BLaER1 (cell line): ENCODE measurements around the gene STAB2.

Experiments used
- H3K27ac ChIP-seq: shearing (Covaris generic); formaldehyde crosslinking; 2 replicates; pipeline ENCODE4 v1.8.1; 2022
- H3K27me3 ChIP-seq: shearing (Covaris generic); formaldehyde crosslinking; 2 replicates; pipeline ENCODE4 v1.8.1; 2022
- H3K36me3 ChIP-seq: shearing (Covaris generic); formaldehyde crosslinking; 2 replicates; pipeline ENCODE4 v1.8.1; 2022
- H3K4me1 ChIP-seq: shearing (Covaris generic); formaldehyde crosslinking; 2 replicates; pipeline ENCODE4 v1.8.1; 2022
- H3K4me2 ChIP-seq: shearing (Covaris generic); formaldehyde crosslinking; 2 replicates; pipeline ENCODE4 v1.8.1; 2022
- H3K4me3 ChIP-seq: shearing (Covaris generic); formaldehyde crosslinking; 2 replicates; pipeline ENCODE4 v1.8.1; 2022
- H3K9ac ChIP-seq: shearing (Covaris generic); formaldehyde crosslinking; 2 replicates; pipeline ENCODE4 v1.8.1; 2022
- H3K9me3 ChIP-seq: shearing (Covaris generic); formaldehyde crosslinking; 2 replicates; pipeline ENCODE4 v1.8.1; 2022
- H4K20me1 ChIP-seq: shearing (Covaris generic); formaldehyde crosslinking; 2 replicates; pipeline ENCODE4 v1.8.1; 2022
- Cebpa-rat ChIP-seq: shearing (Covaris generic); IDR thresholded peaks from 2 replicates; pipeline ENCODE4 v1.8.1; 2022

Gene STAB2

GRCh38 chr12:103626498-103626897, 39.4 kb downstream of the STAB2 start:
- no peaks in the 10 kb centered on the region for H3K27me3 ChIP-seq
- no peak for TF ChIP-seq Cebpa-rat

GRCh38 chr12:103627189-103627855, 40.2 kb downstream of the STAB2 start:
- TF ChIP-seq Cebpa-rat: no peak
- no peaks in the 10 kb centered on the region for H3K4me1 ChIP-seq
- no peaks in the 10 kb centered on the region for H4K20me1 ChIP-seq
- no peak overlapping the region for H3K9ac ChIP-seq
- no peaks in the 10 kb centered on the region for H3K27me3 ChIP-seq
- peaks cover 5% of the 10 kb centered on the region; the same call in 1 of the 2 replicates for H3K9me3 ChIP-seq
- H3K4me2 ChIP-seq: no peak overlapping the region
- H3K4me3 ChIP-seq: no peak overlapping the region
- no peaks in the 10 kb centered on the region for H3K36me3 ChIP-seq
- no peak overlapping the region for H3K27ac ChIP-seq

More at GRCh38 chr12:103626498-103626897, 39.4 kb downstream of the STAB2 start:
- no peak overlapping the region for H3K27ac ChIP-seq
- no peaks in the 10 kb centered on the region for H3K36me3 ChIP-seq
- H4K20me1 ChIP-seq: no peaks in the 10 kb centered on the region
- no peak overlapping the region for H3K9ac ChIP-seq
- H3K4me2 ChIP-seq: no peak overlapping the region
- no peak overlapping the region for H3K4me3 ChIP-seq
- H3K4me1 ChIP-seq: no peaks in the 10 kb centered on the region
- H3K9me3 ChIP-seq: no peaks in the 10 kb centered on the region

GRCh38 chr12:103632554-103633216, 45.6 kb downstream of the STAB2 start:
- peaks cover 10% of the 10 kb centered on the region for H3K9me3 ChIP-seq
- TF ChIP-seq Cebpa-rat: no peak
- no peak overlapping the region for H3K9ac ChIP-seq
- H4K20me1 ChIP-seq: no peaks in the 10 kb centered on the region
- no peak overlapping the region for H3K27ac ChIP-seq
- no peak overlapping the region for H3K4me3 ChIP-seq
- H3K27me3 ChIP-seq: no peaks in the 10 kb centered on the region
- no peaks in the 10 kb centered on the region for H3K36me3 ChIP-seq
- no peaks in the 10 kb centered on the region for H3K4me1 ChIP-seq
- H3K4me2 ChIP-seq: no peak overlapping the region

GRCh38 chr12:103634732-103635131, 47.7 kb downstream of the STAB2 start:
- no peak for TF ChIP-seq Cebpa-rat
- no peak overlapping the region for H3K9ac ChIP-seq
- H3K27me3 ChIP-seq: no peaks in the 10 kb centered on the region
- H4K20me1 ChIP-seq: no peaks in the 10 kb centered on the region
- H3K4me3 ChIP-seq: no peak overlapping the region
- no peaks in the 10 kb centered on the region for H3K36me3 ChIP-seq
- no peaks in the 10 kb centered on the region for H3K4me1 ChIP-seq
- H3K4me2 ChIP-seq: no peak overlapping the region
- no peak overlapping the region for H3K27ac ChIP-seq
- H3K9me3 ChIP-seq: peaks cover 10% of the 10 kb centered on the region

- H3K4me1 ChIP-seq: no peaks in the 10 kb centered on the region
- H3K27me3 ChIP-seq: no peaks in the 10 kb centered on the region
- TF ChIP-seq Cebpa-rat: no peak
- H3K27ac ChIP-seq: no peak overlapping the region
- no peaks in the 10 kb centered on the region for H3K36me3 ChIP-seq
- H3K4me3 ChIP-seq: no peak overlapping the region
- no peak overlapping the region for H3K4me2 ChIP-seq
- peaks cover 10% of the 10 kb centered on the region for H3K9me3 ChIP-seq
- H4K20me1 ChIP-seq: no peaks in the 10 kb centered on the region
- no peak overlapping the region for H3K9ac ChIP-seq
Observed at GRCh38 chr12:103635419-103635818, 48.3 kb downstream of the STAB2 start.

GRCh38 chr12:103637021-103637420, 49.9 kb downstream of the STAB2 start:
- Histone ChIP-seq H3K27me3 (no peaks in the 10 kb centered on the region), H3K27ac (no peak overlapping the region), H3K4me3 (no peak overlapping the region), H3K4me2 (no peak overlapping the region), H3K36me3 (no peaks in the 10 kb centered on the region), H3K4me1 (no peaks in the 10 kb centered on the region), H3K9ac (no peak overlapping the region), H4K20me1 (no peaks in the 10 kb centered on the region), H3K9me3 (peaks cover 9% of the 10 kb centered on the region)
- TF ChIP-seq Cebpa-rat: no peak

GRCh38 chr12:103637429-103637828, 50.4 kb downstream of the STAB2 start:
- Histone ChIP-seq H3K4me2 (no peak overlapping the region), H3K9ac (no peak overlapping the region), H3K36me3 (no peaks in the 10 kb centered on the region), H3K4me1 (no peaks in the 10 kb centered on the region), H3K9me3 (peaks cover 4% of the 10 kb centered on the region), H3K4me3 (no peak overlapping the region), H4K20me1 (no peaks in the 10 kb centered on the region), H3K27ac (no peak overlapping the region), H3K27me3 (no peaks in the 10 kb centered on the region)
- no peak for TF ChIP-seq Cebpa-rat

- no peak overlapping the region for H3K9ac ChIP-seq
- H3K27me3 ChIP-seq: no peaks in the 10 kb centered on the region
- H3K9me3 ChIP-seq: peaks cover 4% of the 10 kb centered on the region; the same call in 1 of the 2 replicates
- no peaks in the 10 kb centered on the region for H3K4me1 ChIP-seq
- TF ChIP-seq Cebpa-rat: no peak
- no peak overlapping the region for H3K4me3 ChIP-seq
- H3K27ac ChIP-seq: no peak overlapping the region
- H4K20me1 ChIP-seq: no peaks in the 10 kb centered on the region
- H3K36me3 ChIP-seq: no peaks in the 10 kb centered on the region
- H3K4me2 ChIP-seq: no peak overlapping the region
Observed at GRCh38 chr12:103639983-103640382, 52.9 kb downstream of the STAB2 start.

GRCh38 chr12:103640410-103640809, 53.3 kb downstream of the STAB2 start:
- TF ChIP-seq Cebpa-rat: no peak
- peaks cover 4% of the 10 kb centered on the region; the same call in 1 of the 2 replicates for H3K9me3 ChIP-seq
- no peaks in the 10 kb centered on the region for H4K20me1 ChIP-seq
- H3K36me3 ChIP-seq: no peaks in the 10 kb centered on the region
- no peak overlapping the region for H3K9ac ChIP-seq
- H3K4me3 ChIP-seq: no peak overlapping the region
- H3K4me1 ChIP-seq: no peaks in the 10 kb centered on the region
- H3K4me2 ChIP-seq: no peak overlapping the region
- H3K27ac ChIP-seq: no peak overlapping the region
- no peaks in the 10 kb centered on the region for H3K27me3 ChIP-seq

- Histone ChIP-seq H3K4me2 (no peak overlapping the region), H3K9ac (no peak overlapping the region), H3K27ac (no peak overlapping the region)
Observed at GRCh38 chr12:103640831-103641230, 53.8 kb downstream of the STAB2 start.

More at GRCh38 chr12:103640831-103641230, 53.8 kb downstream of the STAB2 start:
- no peaks in the 10 kb centered on the region for H3K36me3 ChIP-seq
- no peaks in the 10 kb centered on the region for H4K20me1 ChIP-seq
- H3K27me3 ChIP-seq: no peaks in the 10 kb centered on the region
- peaks cover 4% of the 10 kb centered on the region; the same call in 1 of the 2 replicates for H3K9me3 ChIP-seq
- TF ChIP-seq Cebpa-rat: no peak
- H3K4me1 ChIP-seq: no peaks in the 10 kb centered on the region
- H3K4me3 ChIP-seq: no peak overlapping the region
